Mesenteric fat pad (tissue), 1 donor: ENCODE measurements around the gene SPAG17. TPM values are rescaled to one million over a fixed set of nuclear protein-coding genes. Genes with fewer than 3 reads are reported as not detected.

Source experiments
- DNase-seq: peaks from one replicate; pipeline ENCODE4 v3.0.0-alpha.2; 2020; ENCODE audit warnings: low spot score
- total RNA-seq: library from RNA; stranded (reverse); fragmentation: NEBNext Ultra II Directional; extraction: Animal tissue kit (Norgen Biotek cat#: 25700); gene quantifications from one replicate; pipeline ENCODE4 v1.2.1, GENCODE V29; 2021
- donor health status: DM: yes; HTN: yes; CAD: no.

SPAG17 gene
- total RNA-seq, 1 donor from 2014 or later, result not detected

DNA sequence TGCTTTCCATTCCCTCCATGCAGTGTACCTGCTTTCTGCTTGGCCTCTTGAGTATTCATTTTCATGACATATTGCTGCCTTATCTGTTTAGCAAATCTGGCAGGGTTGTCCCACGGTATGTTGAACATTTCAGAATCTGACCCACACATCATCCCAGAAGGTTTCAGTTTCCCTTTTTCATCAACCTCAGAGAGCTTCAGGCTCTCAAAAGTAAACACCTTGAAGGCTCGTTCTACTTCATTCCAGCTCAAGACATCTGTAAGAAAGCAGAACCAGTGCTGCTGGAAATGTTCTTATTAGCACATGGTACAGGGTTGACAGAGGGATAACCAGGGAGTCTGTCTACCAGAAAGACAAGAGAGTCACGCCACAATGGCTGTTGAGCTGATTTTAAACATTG lies 103.6 kb downstream of the SPAG17 start:
- no peak for DNase-seq

DNA sequence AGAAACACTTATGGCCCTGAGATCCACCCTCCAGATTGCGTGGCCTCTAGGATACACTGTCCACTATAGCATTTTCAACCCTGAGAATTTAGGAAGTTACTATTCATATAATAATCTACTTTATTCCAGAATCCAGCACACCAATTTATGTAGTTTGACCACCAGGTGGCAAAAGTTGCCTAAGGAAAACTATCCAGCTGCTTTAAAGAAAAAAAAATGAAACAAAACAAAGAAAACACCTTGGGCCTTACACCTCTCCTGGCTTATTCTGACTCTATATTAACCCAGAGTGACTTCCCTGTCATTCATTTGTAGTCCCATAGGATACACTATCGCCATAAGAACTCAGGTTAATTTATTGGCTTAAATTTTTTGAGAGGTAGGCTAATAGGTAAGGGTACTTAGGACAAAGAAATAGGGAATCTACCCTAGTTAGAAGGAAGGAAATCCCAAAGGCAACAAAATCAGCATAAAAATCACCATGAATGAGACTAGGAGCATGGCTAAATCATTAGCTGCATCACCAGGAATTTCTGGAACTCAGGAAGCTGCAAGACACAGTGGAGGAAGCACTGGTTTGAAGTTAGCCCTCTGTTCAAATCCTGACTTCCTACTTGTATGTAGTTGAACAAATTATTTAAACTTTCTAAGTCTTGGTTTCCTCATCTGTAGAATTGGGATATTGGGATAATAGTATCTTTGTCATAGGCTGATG lies 107.5 kb downstream of the SPAG17 start:
- no peak for DNase-seq

DNA sequence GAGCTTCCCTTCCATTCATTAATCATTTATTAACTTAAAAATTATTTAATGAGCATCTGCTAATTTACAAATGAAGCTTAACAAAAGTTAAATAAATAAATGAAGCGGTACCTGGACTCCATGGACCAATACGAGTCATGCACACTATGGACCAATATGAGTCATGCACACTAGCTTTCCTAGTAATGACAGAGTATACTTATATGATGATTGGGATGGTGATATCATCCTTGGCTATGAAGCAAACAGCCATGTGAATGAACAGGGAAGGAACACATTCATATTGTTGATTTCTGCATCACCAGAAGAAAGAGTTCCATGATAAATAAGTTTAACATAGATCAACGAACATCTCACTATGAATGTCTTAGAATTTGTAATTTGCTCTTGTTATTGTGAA lies 109.9 kb downstream of the SPAG17 start:
- DNase-seq, result no peak

DNA sequence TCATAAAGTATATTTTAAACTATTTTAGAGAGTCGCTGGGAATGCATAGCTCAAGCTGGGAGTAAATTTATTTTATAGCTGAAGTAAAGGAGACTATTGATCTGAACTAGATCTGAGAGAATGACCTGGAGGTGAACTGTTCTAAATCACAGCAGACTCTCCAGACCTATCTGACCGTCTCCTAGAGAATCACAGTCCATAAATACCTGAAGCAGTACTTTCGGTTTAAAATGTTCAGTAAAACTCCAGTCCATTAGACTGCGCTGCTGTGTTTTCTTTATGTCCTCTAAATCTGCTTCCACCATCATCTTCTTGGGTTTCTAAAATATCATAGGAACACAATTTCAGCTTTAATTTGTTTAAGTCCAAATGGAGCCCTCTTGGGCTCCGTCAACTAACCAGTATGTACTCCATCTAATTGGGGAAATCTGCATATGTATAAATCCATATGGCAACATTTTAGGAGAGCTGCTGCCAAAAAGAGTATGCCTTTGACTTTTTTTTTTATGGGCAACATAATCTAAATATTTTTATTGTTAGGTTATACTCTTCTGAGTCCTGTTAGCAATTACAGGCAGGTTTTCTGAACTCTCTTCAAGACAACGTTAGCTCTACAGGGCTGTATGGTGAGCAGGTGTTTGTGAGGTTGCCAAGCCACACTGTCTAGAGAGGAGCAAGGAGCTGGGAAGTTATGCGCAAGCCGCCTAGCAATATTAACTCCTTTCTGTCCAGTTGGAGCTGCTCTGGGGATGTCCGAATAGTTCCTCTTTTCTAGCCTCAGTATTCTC lies 111.2 kb downstream of the SPAG17 start:
- no peak for DNase-seq

DNA sequence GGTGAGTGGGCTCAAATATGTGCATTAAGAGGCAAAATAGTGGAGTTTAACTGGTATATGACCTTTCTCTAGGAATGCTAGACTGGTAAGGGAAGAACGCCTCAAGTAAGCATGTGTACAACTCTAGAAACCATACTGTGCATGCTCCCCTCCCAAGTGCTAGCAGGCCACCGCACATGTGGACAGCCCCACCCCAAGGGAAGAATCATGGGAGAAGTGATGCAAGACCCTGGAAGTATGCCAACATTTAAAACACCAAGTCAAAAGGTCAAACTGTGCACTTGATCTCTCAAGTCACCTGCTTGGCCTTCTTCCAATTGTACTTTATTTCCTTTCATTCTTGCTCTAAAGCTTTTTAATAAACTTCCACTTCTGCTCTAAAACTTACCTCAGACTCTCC lies 135.0 kb downstream of the SPAG17 start:
- no peak for DNase-seq

DNA sequence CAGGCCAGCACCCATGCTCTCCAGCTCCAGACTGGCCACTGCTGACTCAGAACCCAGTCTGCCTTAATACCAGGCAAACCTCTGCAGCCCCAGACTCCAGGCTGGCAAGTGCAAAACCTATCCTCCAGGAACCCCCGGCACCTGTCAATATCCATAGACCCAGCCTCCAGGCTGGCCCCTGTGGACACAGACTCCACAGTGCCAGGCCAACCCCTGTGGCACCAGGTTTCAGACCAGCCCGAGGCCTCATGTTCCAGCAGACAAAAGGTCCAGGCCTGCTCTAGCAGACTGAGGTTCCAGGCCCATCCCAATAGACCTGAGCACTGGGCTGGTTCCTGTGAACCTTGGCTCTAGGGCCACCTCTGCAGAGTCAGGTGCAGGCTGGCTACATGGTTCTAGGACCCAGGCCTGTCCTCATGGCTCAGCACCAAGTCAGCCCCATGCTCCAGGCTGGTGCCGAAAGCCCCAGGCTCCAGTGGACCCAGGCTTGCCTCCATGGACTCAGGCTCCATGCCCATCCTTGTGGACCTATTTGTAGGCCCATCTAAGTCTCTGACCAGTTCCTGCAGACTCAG lies 137.3 kb downstream of the SPAG17 start:
- DNase-seq, result no peak

DNA sequence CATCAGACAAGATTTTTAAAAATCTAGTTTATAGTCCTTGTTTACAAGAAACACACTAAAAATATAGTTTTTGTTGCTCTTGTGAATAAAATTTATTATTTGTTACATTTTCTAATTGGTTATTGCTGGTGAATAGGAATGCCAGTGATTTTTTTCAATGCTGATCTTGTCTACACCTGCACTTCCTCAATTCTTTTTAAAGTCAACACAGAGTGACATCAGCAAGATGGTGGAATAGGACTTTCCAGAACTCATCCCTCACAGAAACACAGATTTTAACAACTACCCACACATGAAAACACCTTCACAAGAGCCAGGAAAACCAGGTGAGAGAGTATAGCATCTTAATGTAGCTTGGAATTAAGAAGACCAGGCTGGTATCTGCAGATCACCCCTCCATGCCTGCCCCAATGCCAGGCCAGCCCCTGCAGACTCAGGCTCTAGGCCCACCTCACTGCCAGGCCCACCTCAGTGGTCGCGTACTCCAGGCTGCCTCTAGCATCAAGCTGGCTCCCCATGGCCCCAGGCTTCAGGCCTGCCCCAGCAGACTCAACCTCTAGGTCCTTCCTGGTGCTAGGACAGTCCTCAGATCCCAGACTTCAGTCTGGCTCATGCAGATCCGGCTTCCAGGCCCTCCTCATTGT lies 137.9 kb downstream of the SPAG17 start:
- no peak for DNase-seq

DNA sequence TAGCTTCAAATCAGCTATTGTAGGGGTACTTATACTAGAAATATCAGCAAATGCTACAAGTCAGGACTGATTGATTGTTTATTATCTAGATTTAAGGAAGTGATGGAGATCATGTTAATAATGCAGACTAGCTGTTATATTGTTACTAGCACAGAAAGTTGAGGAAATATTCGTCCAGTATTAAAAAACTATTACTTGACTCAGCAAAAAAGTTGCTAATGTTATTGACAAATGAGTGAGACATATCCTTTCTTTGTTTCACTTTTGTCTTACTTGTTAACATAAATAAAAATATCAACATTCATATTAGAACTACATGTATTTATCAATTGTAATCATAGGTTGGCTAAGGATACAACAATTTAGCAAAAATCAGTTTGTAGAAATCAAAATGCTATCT lies 141.4 kb downstream of the SPAG17 start:
- DNase-seq, result no peak

DNA sequence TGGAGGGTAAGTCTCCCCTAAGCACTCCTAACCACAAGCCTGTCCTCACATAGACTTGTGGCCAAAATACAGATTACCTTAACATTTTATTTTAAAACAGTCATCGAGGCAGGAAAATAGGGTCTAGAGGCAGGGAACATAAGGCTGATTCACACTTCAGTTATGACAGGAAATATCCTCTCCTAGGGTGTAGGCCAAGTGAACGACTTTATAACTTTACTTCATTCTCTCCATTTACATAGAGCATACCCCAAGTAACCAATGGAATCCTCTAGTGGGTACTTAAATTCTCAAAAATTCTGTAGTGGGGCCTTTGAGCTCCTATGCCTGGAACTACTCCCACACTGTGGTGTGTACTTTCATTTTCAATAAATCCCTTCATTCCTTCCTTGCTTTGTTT lies 142.5 kb downstream of the SPAG17 start:
- DNase-seq, result no peak

DNA sequence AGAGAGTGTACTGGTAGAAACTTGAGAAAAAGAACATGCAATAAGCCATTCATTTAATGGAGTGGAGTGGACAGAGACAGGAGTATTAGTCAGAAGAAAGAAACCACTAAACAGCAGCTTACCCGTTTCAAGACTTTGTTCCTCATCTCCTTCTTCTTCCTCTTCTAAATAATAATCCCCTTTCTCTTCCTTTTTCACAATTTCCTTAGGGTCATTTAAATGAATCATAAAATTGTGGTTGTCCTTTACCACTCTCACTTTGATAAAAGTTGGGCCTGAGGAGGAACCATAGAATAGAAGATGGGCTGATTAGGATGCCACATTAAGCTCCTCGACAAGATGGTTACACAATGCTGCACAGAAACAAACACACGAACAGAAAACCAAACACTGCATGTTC lies 145.9 kb downstream of the SPAG17 start:
- no peak for DNase-seq

DNA sequence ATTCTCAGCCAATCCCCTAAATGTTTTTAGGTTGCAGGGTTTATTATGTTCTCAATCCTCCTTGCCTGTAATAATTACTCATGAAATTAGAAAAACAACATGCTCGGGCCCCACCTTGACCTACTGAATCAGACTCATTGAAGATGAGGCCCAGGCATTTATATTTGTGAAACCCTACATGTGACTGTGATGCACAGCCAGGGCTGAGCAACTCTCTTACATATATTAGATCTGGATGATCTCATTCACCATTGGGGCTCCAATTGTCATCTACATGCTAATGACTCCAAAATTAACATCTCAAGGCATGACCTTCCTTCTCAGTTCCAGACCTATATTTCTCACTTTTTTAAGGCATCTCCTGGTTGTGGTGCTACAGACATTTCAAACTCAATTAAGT lies 152.1 kb downstream of the SPAG17 start:
- no peak for DNase-seq

DNA sequence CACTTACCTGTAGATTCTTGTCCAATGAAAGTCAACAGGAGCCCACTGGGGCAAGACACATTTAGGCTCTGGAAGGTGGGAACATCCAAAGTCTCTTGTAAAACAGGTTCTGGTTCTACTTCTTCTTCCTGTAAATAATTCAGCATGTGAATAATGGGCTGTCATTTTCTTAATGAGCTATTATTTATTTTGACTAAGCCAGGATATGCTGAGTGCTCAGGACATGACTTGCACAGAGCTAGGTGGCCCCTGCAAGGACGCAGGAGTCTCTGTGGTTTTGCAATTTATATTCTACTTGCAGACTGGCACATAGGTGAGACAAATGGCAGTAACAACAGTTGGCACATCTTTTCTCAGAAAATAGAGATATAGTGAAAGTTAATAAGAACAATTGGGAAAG lies 156.8 kb downstream of the SPAG17 start:
- no peak for DNase-seq

DNA sequence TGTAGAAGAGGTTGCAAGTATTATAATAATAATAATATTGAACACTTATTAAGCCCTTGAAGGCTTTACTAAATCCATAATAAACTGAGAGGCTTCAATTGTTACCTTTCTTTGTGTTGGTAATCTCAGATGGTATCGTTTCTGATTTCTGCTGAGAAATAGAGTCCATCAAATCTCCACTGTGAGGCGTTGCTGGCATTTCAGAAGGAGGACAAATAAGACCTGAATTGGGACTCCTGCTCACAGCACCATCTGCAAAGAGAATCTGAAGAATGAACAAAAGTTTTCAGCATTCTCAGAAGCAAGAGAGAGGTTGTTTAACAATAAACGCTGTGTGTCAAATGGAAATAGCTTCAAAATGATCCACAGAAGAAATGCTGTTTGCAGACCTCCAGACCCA lies 161.8 kb downstream of the SPAG17 start:
- no peak for DNase-seq

DNA sequence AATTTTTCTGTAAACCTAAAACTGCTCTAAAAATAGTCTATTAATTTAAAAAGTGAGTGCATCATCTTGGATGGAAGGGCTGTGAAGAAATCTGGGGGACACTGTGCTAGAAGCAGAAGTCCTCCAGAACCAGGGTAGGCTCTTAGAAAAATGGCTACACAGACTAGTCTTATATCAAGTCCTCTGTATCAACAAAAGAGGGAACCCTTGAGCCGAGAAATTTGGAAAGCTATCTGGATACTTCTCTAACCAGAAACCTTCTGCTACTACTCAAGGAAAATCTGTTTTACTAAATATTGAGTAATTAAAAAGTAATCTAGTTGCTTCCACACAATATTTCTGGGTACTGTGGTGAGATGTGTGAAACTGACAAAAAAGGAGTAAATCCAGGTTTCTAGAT lies 163.4 kb downstream of the SPAG17 start:
- no peak for DNase-seq

DNA sequence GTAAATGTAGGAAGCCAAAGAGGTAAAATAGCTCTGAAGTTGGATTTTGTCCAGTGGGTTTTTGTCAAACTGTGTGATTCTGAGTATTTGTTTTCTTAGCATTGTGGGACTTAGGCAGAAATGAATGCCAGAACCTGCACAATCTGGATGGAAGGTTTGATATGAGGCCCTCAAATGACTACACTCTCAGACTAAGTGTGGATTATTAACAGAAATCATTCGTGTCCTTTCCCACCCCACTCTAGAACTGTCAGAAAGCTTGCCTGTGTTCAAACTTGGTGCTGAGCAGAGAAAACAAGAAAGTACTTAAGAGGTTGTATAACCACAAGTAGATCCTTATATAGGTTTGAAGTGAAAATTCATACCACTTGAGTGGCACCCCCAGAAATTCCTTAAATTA lies 167.0 kb downstream of the SPAG17 start:
- DNase-seq, result no peak

DNA sequence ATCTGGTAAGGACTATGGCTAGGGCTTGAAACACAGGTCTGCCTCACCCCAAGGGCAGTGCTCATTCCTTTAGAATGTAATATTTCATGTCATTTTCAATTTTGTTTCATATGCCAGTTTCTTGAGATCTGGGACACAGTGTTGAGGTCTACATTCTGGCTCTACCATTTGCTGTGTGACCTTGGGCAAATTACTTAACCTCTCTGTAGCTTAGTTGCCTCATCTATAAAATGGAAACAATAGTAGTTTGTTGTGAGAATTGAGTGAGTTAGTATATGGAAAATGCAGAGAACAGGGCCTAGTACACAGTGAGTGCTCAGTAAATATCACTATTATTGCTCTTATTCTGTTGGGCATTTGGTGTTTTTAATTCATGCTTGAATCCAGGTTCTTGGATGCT lies 171.1 kb downstream of the SPAG17 start:
- DNase-seq, result no peak

DNA sequence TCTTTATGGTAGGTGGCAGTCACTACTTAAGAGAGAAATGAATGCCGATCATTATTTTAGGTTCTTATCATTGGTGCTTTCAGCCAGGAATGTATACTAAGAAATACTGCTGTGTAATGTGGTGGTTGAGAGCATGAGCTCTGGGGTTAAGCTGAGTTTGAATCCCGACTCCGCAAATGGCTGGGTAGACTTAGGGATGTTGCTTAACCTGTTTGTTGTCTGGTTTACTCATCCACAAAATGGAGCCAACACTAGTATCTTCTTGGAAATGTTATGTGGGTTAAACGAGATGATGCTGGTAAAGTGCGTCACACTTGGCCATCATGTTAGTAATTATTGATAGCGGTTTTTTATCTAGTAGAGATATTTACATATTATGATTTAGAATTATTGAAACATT lies 171.7 kb downstream of the SPAG17 start:
- no peak for DNase-seq

DNA sequence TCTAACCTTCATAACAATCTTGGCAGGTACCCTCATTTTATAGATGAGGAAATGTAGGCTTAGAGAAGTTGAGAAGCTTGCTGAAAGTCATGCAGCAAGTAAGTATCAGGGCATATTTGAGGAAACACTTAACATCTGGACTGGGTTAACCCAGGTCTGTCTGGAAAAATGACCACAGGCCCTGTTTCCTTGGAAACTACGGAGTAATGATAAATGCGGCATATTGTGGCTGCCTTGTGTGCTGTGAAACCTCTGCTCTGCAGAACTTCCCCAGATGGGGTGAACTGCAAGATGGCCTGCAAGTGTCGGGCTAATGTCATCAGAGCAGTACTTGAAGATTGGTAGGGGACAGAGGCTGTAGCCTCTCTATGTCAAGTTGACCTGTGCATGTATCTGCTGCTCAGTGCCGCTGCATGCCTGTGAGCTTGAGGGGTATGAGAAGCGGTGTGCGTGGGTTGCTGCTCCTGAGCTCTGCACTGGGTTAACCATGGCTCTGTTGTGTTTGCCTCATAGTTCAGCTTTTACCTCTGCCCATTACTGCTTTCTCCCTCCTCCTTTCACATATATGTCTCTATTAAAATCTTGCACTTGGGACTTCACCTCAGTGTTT lies 172.4 kb downstream of the SPAG17 start:
- no peak for DNase-seq

DNA sequence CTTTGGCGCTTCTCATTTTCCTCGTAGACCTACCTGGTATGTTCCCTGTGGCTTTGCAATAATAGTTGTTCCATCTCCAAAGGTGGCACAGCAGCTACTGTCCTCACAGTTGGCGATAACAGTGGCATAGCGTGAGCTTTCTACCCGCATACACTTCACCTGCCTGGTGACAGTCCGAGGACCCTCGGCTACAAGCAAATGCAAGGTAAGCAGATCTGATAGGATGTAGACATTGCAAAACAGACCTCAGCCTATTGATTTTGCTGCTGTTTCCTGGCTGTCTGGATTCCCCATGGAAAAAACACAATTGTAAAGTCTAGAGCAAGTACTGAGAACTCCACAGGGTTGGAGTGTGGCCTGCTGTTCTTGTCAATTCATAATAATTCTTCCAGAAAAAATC lies 177.0 kb downstream of the SPAG17 start:
- DNase-seq, result no peak

DNA sequence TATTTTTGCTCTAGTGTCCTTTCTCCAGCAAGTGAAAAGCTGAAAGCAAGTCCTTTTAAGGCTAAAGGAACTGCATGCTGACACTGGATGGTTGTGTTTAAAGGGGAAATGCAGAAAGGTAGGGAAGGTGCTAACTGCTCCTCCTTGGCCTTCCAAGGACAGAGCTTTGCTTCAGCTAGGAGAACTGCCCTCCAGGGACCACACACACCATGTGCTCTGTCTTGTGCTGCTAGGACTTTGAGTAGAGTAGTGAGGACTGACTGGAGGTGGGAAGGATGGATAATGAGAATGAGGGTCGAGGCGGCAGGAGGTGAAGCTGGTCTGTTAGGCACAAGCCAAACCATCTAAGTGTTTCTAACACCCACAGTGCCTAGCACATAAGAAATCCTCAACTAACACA lies 177.6 kb downstream of the SPAG17 start:
- no peak for DNase-seq

DNA sequence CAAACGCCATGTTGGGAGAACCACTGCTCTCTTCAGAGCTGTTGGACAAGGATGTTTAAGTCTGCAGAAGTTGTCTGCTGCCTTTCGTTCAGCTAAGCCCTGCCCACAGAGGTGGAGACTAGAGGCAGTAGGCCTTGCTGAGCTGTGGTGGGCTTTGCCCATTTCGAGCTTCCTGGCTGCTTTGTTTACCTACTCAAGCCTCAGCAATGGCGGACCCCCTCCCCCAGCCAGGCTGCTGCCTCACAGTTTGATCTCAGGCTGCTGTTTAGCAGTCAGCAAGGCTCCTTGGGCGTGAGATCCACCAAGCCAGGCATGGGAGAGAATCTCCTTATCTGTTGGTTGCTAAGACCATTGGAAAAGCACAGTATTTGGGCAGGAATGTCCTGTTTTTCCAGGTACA lies 180.7 kb downstream of the SPAG17 start:
- no peak for DNase-seq

DNA sequence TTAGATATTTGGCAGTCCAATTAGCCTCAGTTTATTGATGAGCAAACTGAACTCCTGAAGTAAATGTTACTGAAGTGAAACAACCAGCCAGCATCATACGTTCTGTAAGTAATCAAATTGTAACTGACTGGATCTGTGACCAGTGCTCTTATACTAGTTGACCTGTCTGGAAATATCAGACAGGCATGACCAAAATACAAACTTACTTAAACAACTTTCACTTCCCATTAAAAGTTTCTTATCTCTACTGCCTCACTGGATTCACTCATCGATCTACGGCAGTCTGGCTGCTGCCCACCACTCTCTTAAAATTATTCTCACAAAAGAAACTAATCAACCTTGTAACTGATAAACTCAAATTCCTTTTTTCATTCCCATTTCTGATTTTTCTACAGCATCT lies 199.1 kb downstream of the SPAG17 start:
- DNase-seq, result no peak
